Uterus (tissue), 2 donors: Measurements from ENCODE around the gene MTSS2.

Experiments
- CTCF ChIP-seq, 4 experiments: fragments of 200-600 bp in 2 of 4; fragments of 450-650 bp in 2 of 4; sonication (generic) in 2 of 4; IDR thresholded peaks; one replicate each; pipeline ENCODE4 v1.5.1; 2016 to 2019; ENCODE audit warnings: antibody characterized with exemption in 4 of 4, mild to moderate bottlenecking in 2 of 4, moderate library complexity in 1 of 4
- POLR2A ChIP-seq, 2 donors: fragments of 450-650 bp; IDR thresholded peaks; one replicate each; pipeline ENCODE4 v1.6.1; 2016; ENCODE audit warnings: antibody characterized with exemption in 2 of 2, mild to moderate bottlenecking in 1 of 2, moderate library complexity in 1 of 2

GRCh38 chr16:70712359-70712758, 26.5 kb upstream of the MTSS2 start:
- TF ChIP-seq CTCF (IDR thresholded peaks at IDR 0.05) = no peak
- TF ChIP-seq POLR2A (IDR thresholded peaks at IDR 0.05) = no peak
